ENCODE measurements around the gene OLIG2.
A peak's percentile ranks its signal among the peaks of the same experiment; 100 is the strongest.

- TF ChIP-seq CTCF (conservative IDR thresholded peaks at IDR 0.05; ENCODE audit: low read depth in 2 of 2), result no peak
- TF ChIP-seq REST (IDR thresholded peaks at IDR 0.05; ENCODE audit: unreplicated experiment), result no peak
- TF ChIP-seq POLR2AphosphoS5 (IDR thresholded peaks at IDR 0.05; ENCODE audit: low read depth), result no peak
- peak; percentile 68 for TF ChIP-seq EZH2 (IDR thresholded peaks at IDR 0.05; ENCODE audit: low read depth, unreplicated experiment)
- TF ChIP-seq EZH2phosphoT487 (IDR thresholded peaks at IDR 0.05; ENCODE audit: unreplicated experiment), result no peak
- no peak for TF ChIP-seq ZNF114 (CRISPR knock-in tag; IDR thresholded peaks at IDR 0.05)
- no peak for TF ChIP-seq JUNB (IDR thresholded peaks at IDR 0.05; ENCODE audit: unreplicated experiment)
Measured at GRCh38 chr21:33026443-33026858, 716 bp downstream of the OLIG2 start.
